ENCODE data around the gene DUSP1. TPM values are rescaled to one million over a fixed set of nuclear protein-coding genes. Genes with fewer than 3 reads are reported as not detected.

DUSP1 gene
- polyA plus RNA-seq, 6 donors from 2014 or later = 1,129 to 3,568 (median 2,122) TPM

GRCh38 chr5:172733131-172733973 is 37.6 kb downstream of the DUSP1 start:
- no peaks in the 10 kb centered on the region for H3K9me3 Mint-ChIP-seq
- no peak overlapping the region for H3K4me3 Mint-ChIP-seq
- H3K36me3 Mint-ChIP-seq = no peaks in the 10 kb centered on the region
- ATAC-seq (ENCODE audit: low read depth in 2 of 2) (no peak), DNase-seq (no peak)
- H3K27ac Mint-ChIP-seq = peak overlapping the region in 2 of 6 donors; percentile 0 to 21
- H3K4me1 Mint-ChIP-seq = peaks cover 0 to 4% (median 4%) of the 10 kb centered on the region in 3 donors
- no peaks in the 10 kb centered on the region for H3K27me3 Mint-ChIP-seq

GRCh38 chr5:172732201-172732865 is 38.7 kb downstream of the DUSP1 start:
- H3K36me3 Mint-ChIP-seq = no peaks in the 10 kb centered on the region
- ATAC-seq (ENCODE audit: low read depth in 2 of 2) = no peak
- no peaks in the 10 kb centered on the region for H3K27me3 Mint-ChIP-seq
- peaks cover 0 to 4% (median 4%) of the 10 kb centered on the region in 3 donors for H3K4me1 Mint-ChIP-seq
- no peak for DNase-seq
- no peaks in the 10 kb centered on the region for H3K9me3 Mint-ChIP-seq
- peak overlapping the region in 1 of 6 donors; percentile 78 for H3K27ac Mint-ChIP-seq
- no peak overlapping the region for H3K4me3 Mint-ChIP-seq

GRCh38 chr5:172731680-172732074 is 39.3 kb downstream of the DUSP1 start:
- H3K9me3 Mint-ChIP-seq = no peaks in the 10 kb centered on the region
- no peak for ATAC-seq (ENCODE audit: low read depth in 2 of 2)
- no peak overlapping the region for H3K4me3 Mint-ChIP-seq
- DNase-seq = no peak
- H3K27me3 Mint-ChIP-seq = no peaks in the 10 kb centered on the region
- H3K27ac Mint-ChIP-seq = peak overlapping the region in 3 of 6 donors; percentile 15 to 62 (median 59)
- peaks cover 0 to 4% (median 4%) of the 10 kb centered on the region in 3 donors for H3K4me1 Mint-ChIP-seq
- no peaks in the 10 kb centered on the region for H3K36me3 Mint-ChIP-seq

GRCh38 chr5:172730981-172731679 is 39.9 kb downstream of the DUSP1 start:
- ATAC-seq (ENCODE audit: low read depth in 2 of 2) (no peak), DNase-seq (no peak)
- H3K4me3 Mint-ChIP-seq = no peak overlapping the region
- H3K9me3 Mint-ChIP-seq = no peaks in the 10 kb centered on the region
- no peaks in the 10 kb centered on the region for H3K36me3 Mint-ChIP-seq
- H3K27me3 Mint-ChIP-seq = no peaks in the 10 kb centered on the region
- peak overlapping the region in 4 of 6 donors; percentile 15 to 62 (median 52) for H3K27ac Mint-ChIP-seq
- peaks cover 0 to 4% (median 4%) of the 10 kb centered on the region in 3 donors for H3K4me1 Mint-ChIP-seq

GRCh38 chr5:172730222-172730621 is 40.8 kb downstream of the DUSP1 start:
- Mint-ChIP-seq H3K27me3 (no peaks in the 10 kb centered on the region), H3K4me3 (no peak overlapping the region), H3K36me3 (no peaks in the 10 kb centered on the region), H3K4me1 (peaks cover 0 to 4% (median 4%) of the 10 kb centered on the region in 3 donors), H3K9me3 (no peaks in the 10 kb centered on the region), H3K27ac (peak overlapping the region in 1 of 6 donors; percentile 39)
- DNase-seq (no peak), ATAC-seq (ENCODE audit: low read depth in 2 of 2) (no peak)

GRCh38 chr5:172729588-172729987 is 41.4 kb downstream of the DUSP1 start:
- Mint-ChIP-seq H3K4me1 (peaks cover 0 to 4% (median 0%) of the 10 kb centered on the region in 3 donors), H3K9me3 (no peaks in the 10 kb centered on the region), H3K27ac (no peak overlapping the region), H3K4me3 (no peak overlapping the region), H3K27me3 (no peaks in the 10 kb centered on the region), H3K36me3 (no peaks in the 10 kb centered on the region)
- DNase-seq = no peak
- ATAC-seq (ENCODE audit: low read depth in 2 of 2) = no peak

- peaks cover 0 to 4% (median 0%) of the 10 kb centered on the region in 3 donors for H3K4me1 Mint-ChIP-seq
- no peaks in the 10 kb centered on the region for H3K9me3 Mint-ChIP-seq
- peaks cover 0 to 1% (median 0%) of the 10 kb centered on the region in 3 donors for H3K27me3 Mint-ChIP-seq
- DNase-seq (no peak), ATAC-seq (ENCODE audit: low read depth in 2 of 2) (no peak)
- no peaks in the 10 kb centered on the region for H3K36me3 Mint-ChIP-seq
- H3K27ac Mint-ChIP-seq = peak overlapping the region in 3 of 6 donors; percentile 67 to 92 (median 71)
- no peak overlapping the region for H3K4me3 Mint-ChIP-seq
Measured at GRCh38 chr5:172728481-172729241, 42.3 kb downstream of the DUSP1 start.

GRCh38 chr5:172727551-172727950 is 43.4 kb downstream of the DUSP1 start:
- Mint-ChIP-seq H3K4me1 (peaks cover 0 to 4% (median 0%) of the 10 kb centered on the region in 3 donors), H3K27me3 (peaks cover 0 to 4% (median 0%) of the 10 kb centered on the region in 3 donors), H3K27ac (peak overlapping the region in 3 of 6 donors; percentile 16 to 76 (median 26)), H3K4me3 (peak overlapping the region in 1 of 8 donors; percentile 12), H3K9me3 (no peaks in the 10 kb centered on the region), H3K36me3 (no peaks in the 10 kb centered on the region)
- ATAC-seq (ENCODE audit: low read depth in 2 of 2) (no peak), DNase-seq (no peak)

GRCh38 chr5:172726966-172727365 is 44.0 kb downstream of the DUSP1 start:
- ATAC-seq (ENCODE audit: low read depth in 2 of 2) (no peak), DNase-seq (no peak)
- Mint-ChIP-seq H3K36me3 (no peaks in the 10 kb centered on the region), H3K9me3 (no peaks in the 10 kb centered on the region), H3K4me3 (no peak overlapping the region), H3K27me3 (peaks cover 0 to 4% (median 0%) of the 10 kb centered on the region in 3 donors), H3K27ac (peak overlapping the region in 3 of 6 donors; percentile 4 to 81 (median 63)), H3K4me1 (peaks cover 0 to 4% (median 0%) of the 10 kb centered on the region in 3 donors)

GRCh38 chr5:172725785-172726184 is 45.2 kb downstream of the DUSP1 start:
- no peak overlapping the region for H3K27ac Mint-ChIP-seq
- ATAC-seq (ENCODE audit: low read depth in 2 of 2) = no peak
- H3K4me1 Mint-ChIP-seq = no peaks in the 10 kb centered on the region
- no peaks in the 10 kb centered on the region for H3K36me3 Mint-ChIP-seq
- peaks cover 0 to 4% (median 0%) of the 10 kb centered on the region in 3 donors for H3K27me3 Mint-ChIP-seq
- DNase-seq = no peak
- no peak overlapping the region for H3K4me3 Mint-ChIP-seq
- H3K9me3 Mint-ChIP-seq = no peaks in the 10 kb centered on the region

- ATAC-seq (ENCODE audit: low read depth in 2 of 2) (no peak), DNase-seq (no peak)
- no peaks in the 10 kb centered on the region for H3K9me3 Mint-ChIP-seq
- peaks cover 0 to 4% (median 0%) of the 10 kb centered on the region in 3 donors for H3K27me3 Mint-ChIP-seq
- no peaks in the 10 kb centered on the region for H3K36me3 Mint-ChIP-seq
- H3K27ac Mint-ChIP-seq = peak overlapping the region in 1 of 6 donors; percentile 14
- no peaks in the 10 kb centered on the region for H3K4me1 Mint-ChIP-seq
- no peak overlapping the region for H3K4me3 Mint-ChIP-seq
Measured at GRCh38 chr5:172725273-172725672, 45.7 kb downstream of the DUSP1 start.

- H3K27ac Mint-ChIP-seq = peak overlapping the region in 1 of 6 donors; percentile 91
- peaks cover 0 to 4% (median 0%) of the 10 kb centered on the region in 3 donors for H3K27me3 Mint-ChIP-seq
Measured at GRCh38 chr5:172724242-172725183, 46.5 kb downstream of the DUSP1 start.

More at GRCh38 chr5:172724242-172725183, 46.5 kb downstream of the DUSP1 start:
- DNase-seq (no peak), ATAC-seq (ENCODE audit: low read depth in 2 of 2) (no peak)
- Mint-ChIP-seq H3K4me1 (no peaks in the 10 kb centered on the region), H3K36me3 (no peaks in the 10 kb centered on the region), H3K9me3 (no peaks in the 10 kb centered on the region), H3K4me3 (no peak overlapping the region)
